Fibroblast of lung (primary cell): ENCODE results near the gene VWF. TPM values are rescaled to one million over a fixed set of nuclear protein-coding genes. Genes with fewer than 3 reads are reported as not detected.
"Not testable (repeated sequence)": the region's sequence is repeated elsewhere in the genome, so short reads cannot be mapped to it uniquely, and the experiment has no call there.

Experiments used
- DNase-seq, 2 donors: peaks; one replicate each; pipeline versions ENCODE4 v3.0.0 to v3.0.0-alpha.2; 2010; ENCODE audit warnings: low read depth in 2 of 2
- H2AFZ ChIP-seq: 2 replicates; pipeline ENCODE4 v1.5.1; 2012; ENCODE audit warnings: low read length, control low read depth, inconsistent platforms
- H3K27ac ChIP-seq: 2 replicates; pipeline ENCODE4 v1.5.1; 2011; ENCODE audit warnings: low read length, control low read depth; ENCODE audit not compliant: insufficient read depth
- H3K27me3 ChIP-seq: 2 replicates; pipeline ENCODE4 v1.5.1; 2011; ENCODE audit warnings: mild to moderate bottlenecking, low read length; ENCODE audit not compliant: control insufficient read depth, insufficient read depth
- H3K36me3 ChIP-seq: 2 replicates; pipeline ENCODE4 v1.5.1; 2011; ENCODE audit warnings: low read length; ENCODE audit not compliant: control insufficient read depth, insufficient read depth
- H3K4me1 ChIP-seq: 2 replicates; pipeline ENCODE4 v1.5.1; 2011; ENCODE audit warnings: low read length; ENCODE audit not compliant: control insufficient read depth, insufficient read depth; ENCODE audit errors: extremely low read depth
- H3K4me2 ChIP-seq: 2 replicates; pipeline ENCODE4 v1.5.1; 2011; ENCODE audit warnings: low read length, control low read depth; ENCODE audit not compliant: insufficient read depth; ENCODE audit errors: extremely low read depth
- H3K4me3 ChIP-seq, 4 experiments: fragments of 200-600 bp in 1 of 4; sonication (generic) in 1 of 4; replicated peaks in 1 of 4; 2 replicates each; pipeline ENCODE4 v1.5.1; 2011 to 2016; ENCODE audit warnings: low read length in 4 of 4, low read depth in 3 of 4, mild to moderate bottlenecking in 3 of 4, control low read depth in 2 of 4, inconsistent platforms in 1 of 4, mixed read lengths in 1 of 4; ENCODE audit not compliant: insufficient read depth in 1 of 4; ENCODE audit errors: control extremely low read depth in 1 of 4
- H3K79me2 ChIP-seq: 2 replicates; pipeline ENCODE4 v1.5.1; 2012; ENCODE audit warnings: mild to moderate bottlenecking, low read length, inconsistent platforms; ENCODE audit not compliant: control insufficient read depth, insufficient read depth
- H3K9ac ChIP-seq: 2 replicates; pipeline ENCODE4 v1.5.1; 2011; ENCODE audit warnings: mild to moderate bottlenecking, low read length, control low read depth; ENCODE audit not compliant: insufficient read depth
- H3K9me3 ChIP-seq: 2 replicates; pipeline ENCODE4 v1.5.1; 2012; ENCODE audit warnings: low read depth, low read length; ENCODE audit not compliant: control insufficient read depth, insufficient read depth
- H4K20me1 ChIP-seq: 2 replicates; pipeline ENCODE4 v1.5.1; 2011; ENCODE audit warnings: low read length; ENCODE audit not compliant: control insufficient read depth, insufficient read depth; ENCODE audit errors: extremely low read depth
- CTCF ChIP-seq, 2 donors: IDR thresholded peaks in 1 of 2; conservative IDR thresholded peaks in 1 of 2; 1 replicate in 1 of 2; 2 replicates in 1 of 2; pipeline ENCODE4 v1.5.1; 2011 to 2012; ENCODE audit warnings: low read length in 2 of 2, control low read depth in 1 of 2, inconsistent platforms in 1 of 2, low read depth in 1 of 2, mild to moderate bottlenecking in 1 of 2
- EZH2 ChIP-seq: IDR thresholded peaks from 2 replicates; pipeline ENCODE4 v1.5.1; 2012; ENCODE audit warnings: low read length, control low read depth, mild to moderate bottlenecking; ENCODE audit errors: missing control alignments
- polyA plus RNA-seq, 2 donors: library from polyadenylated mRNA; depleted of rRNA in 1 of 2; stranded (reverse) in 1 of 2; unstranded in 1 of 2; fragments of >200 nt; gene quantifications; 2 replicates each; pipeline ENCODE4 v1.2.1, GENCODE V29; 2011 to 2012; ENCODE audit warnings: missing spikeins in 1 of 2
- total RNA-seq: library from RNA; depleted of rRNA; stranded (reverse); fragments of >200 nt; gene quantifications from 2 replicates; pipeline ENCODE4 v1.2.1, GENCODE V29; 2014

Gene VWF
- total and polyA plus RNA-seq, 2 donors (not counting 1 experiment from before 2014, with no cell fraction given): 0.15 to 1.7 TPM

DNA sequence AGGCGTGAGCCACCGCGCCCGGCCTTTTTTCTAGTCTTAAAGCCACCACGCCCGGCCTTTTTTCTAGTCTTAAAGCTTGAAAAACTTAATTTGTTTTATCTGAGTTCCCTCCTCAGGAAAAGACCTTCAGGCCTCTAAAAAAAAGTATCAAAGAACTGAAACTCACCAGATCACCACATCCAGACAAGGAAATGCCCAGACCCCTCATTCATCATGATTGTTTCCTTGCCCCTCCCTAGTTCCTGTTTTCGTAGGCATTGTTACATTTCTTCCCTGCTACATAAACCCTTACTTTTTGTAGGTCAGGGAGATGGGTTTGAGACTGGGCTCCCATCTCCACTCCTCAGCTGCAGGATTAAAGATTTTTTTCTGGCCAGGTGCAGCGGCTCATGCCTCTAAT lies 21.1 kb upstream of the VWF start:
- no peaks in the 10 kb centered on the region for H3K36me3 ChIP-seq
- no peak overlapping the region for H3K4me2 ChIP-seq
- no peak overlapping the region for H2AFZ ChIP-seq
- no peaks in the 10 kb centered on the region for H3K27me3 ChIP-seq
- TF ChIP-seq EZH2 (no peak), CTCF (conservative IDR thresholded peaks at IDR 0.05 in 1 of 2, IDR thresholded peaks at IDR 0.05 in 1 of 2; ENCODE audit: low read depth in 1 of 2, low read length in 2 of 2) (no peak)
- H4K20me1 ChIP-seq: no peaks in the 10 kb centered on the region
- no peak overlapping the region for H3K9ac ChIP-seq
- H3K4me3 ChIP-seq: no peak overlapping the region
- H3K27ac ChIP-seq: no peak overlapping the region
- no peak for DNase-seq
- H3K79me2 ChIP-seq: no peaks in the 10 kb centered on the region
- H3K9me3 ChIP-seq: no peaks in the 10 kb centered on the region
- H3K4me1 ChIP-seq: no peaks in the 10 kb centered on the region

DNA sequence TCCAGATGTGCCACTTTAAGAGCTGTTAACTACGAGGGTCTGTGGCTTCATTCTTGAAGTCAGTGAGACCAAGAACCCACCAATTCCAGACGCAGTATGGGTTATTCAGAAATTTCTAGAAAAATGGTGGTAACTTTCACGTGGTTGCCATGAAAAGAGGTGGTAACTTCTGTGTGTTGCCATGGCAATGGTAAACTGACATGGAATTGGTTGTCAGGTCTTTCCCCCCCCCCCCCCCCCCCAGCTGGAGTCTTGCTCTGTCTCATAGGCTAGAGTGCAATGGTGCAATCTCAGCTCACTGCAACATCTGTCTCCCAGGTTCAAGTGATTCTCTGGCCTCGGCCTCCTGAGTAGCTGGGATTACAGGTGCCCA lies 18.8 kb upstream of the VWF start:
- H3K79me2 ChIP-seq: no peaks in the 10 kb centered on the region
- H3K36me3 ChIP-seq: no peaks in the 10 kb centered on the region
- no peaks in the 10 kb centered on the region for H3K9me3 ChIP-seq
- H3K4me2 ChIP-seq: no peak overlapping the region
- peaks cover 2% of the 10 kb centered on the region for H3K4me1 ChIP-seq
- H3K27ac ChIP-seq: no peak overlapping the region
- H3K9ac ChIP-seq: no peak overlapping the region
- H3K27me3 ChIP-seq: no peaks in the 10 kb centered on the region
- H2AFZ ChIP-seq: no peak overlapping the region
- TF ChIP-seq CTCF (conservative IDR thresholded peaks at IDR 0.05 in 1 of 2, IDR thresholded peaks at IDR 0.05 in 1 of 2; ENCODE audit: low read depth in 1 of 2, low read length in 2 of 2) (no peak), EZH2 (no peak)
- no peak overlapping the region for H3K4me3 ChIP-seq
- no peaks in the 10 kb centered on the region for H4K20me1 ChIP-seq
- DNase-seq: no peak

DNA sequence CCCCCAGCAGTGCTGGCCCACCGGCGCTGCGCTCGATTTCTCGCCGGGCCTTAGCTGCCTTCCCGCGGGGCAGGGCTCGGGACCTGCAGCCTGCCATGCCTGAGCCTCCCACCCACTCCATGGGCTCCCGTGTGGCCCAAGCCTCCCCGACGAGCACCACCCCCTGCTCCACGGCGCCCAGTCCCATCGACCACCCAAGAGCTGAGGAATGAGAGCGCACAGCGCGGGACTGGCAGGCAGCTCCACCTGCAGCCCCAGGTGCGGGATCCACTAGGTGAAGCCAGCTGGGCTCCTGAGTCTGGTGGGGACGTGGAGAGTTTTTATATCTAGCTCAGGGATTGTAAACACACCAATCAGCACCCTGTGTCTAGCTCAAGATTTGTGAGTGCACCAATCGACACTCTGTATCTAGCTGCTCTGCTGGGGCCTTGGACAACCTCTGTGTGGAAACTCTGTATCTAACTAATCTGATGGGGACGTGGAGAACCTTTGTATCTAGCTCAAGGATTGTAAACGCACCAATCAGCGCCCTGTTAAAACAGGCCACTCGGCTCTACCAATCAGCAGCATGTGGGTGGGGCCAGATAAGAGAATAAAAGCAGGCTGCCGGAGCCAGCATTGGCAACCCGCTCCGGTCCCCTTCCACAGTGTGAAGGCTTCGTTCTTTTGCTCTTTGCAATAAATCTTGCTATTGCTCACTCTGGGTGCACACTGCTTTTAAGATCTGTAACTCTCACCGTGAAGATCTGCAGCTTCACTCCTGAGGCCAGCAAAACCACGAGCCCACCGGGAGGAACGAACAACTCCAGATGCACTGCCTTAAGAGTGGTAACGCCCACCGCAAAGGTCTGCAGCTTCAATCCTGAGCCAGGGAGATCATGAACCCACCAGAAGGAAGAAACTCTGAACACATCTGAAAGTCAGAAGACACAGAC lies 18.2 kb upstream of the VWF start:
- H2AFZ ChIP-seq, H3K9ac ChIP-seq, H3K4me1 ChIP-seq, H4K20me1 ChIP-seq, DNase-seq, H3K4me3 ChIP-seq, H3K79me2 ChIP-seq, H3K36me3 ChIP-seq, H3K27me3 ChIP-seq, H3K9me3 ChIP-seq, H3K4me2 ChIP-seq, H3K27ac ChIP-seq: not testable (repeated sequence)

GRCh38 chr12:6141731-6142367 lies 17.4 kb upstream of the VWF start:
- not testable (repeated sequence) for H3K4me2 ChIP-seq, H3K79me2 ChIP-seq, H3K4me3 ChIP-seq, H3K4me1 ChIP-seq, H3K9ac ChIP-seq, H3K27me3 ChIP-seq, DNase-seq, H3K9me3 ChIP-seq, H4K20me1 ChIP-seq, H3K36me3 ChIP-seq, H3K27ac ChIP-seq, H2AFZ ChIP-seq
